SK-N-SH treated with all-trans-retinoic acid at 6 μM for 48 hours (cell line): ENCODE data around the gene SYT3.
A peak's percentile ranks its signal among the peaks of the same experiment; 100 is the strongest.

Experiments
- ATAC-seq: fragments of 200-7000 bp; cut with Tn5 transposase; 3 replicates; pipeline ENCODE4 v1.9.1; 2020; ENCODE audit warnings: mild to moderate bottlenecking, moderate library complexity
- ARNTL ChIP-seq: fragments of 450-650 bp; formaldehyde crosslinking; IDR thresholded peaks from 2 replicates; pipeline ENCODE4 v1.5.0; 2020; ENCODE audit warnings: low read depth, mild to moderate bottlenecking, moderate library complexity, borderline replicate concordance
- CSDC2 ChIP-seq: fragments of 250-450 bp; sonication (Bioruptor Pico); IDR thresholded peaks from 2 replicates; pipeline ENCODE4 v1.5.0; 2020; ENCODE audit warnings: mild to moderate bottlenecking, moderate library complexity
- ESRRG ChIP-seq: fragments of 250-450 bp; sonication (Bioruptor Pico); IDR thresholded peaks from 2 replicates; pipeline ENCODE4 v1.6.1; 2021; ENCODE audit warnings: mild to moderate bottlenecking
- ISL1 ChIP-seq: fragments of 250-450 bp; sonication (Bioruptor Pico); IDR thresholded peaks from 2 replicates; pipeline ENCODE4 v2.1.2; 2022; ENCODE audit warnings: mild to moderate bottlenecking, moderate library complexity
- OSR1 ChIP-seq: fragments of 250-450 bp; sonication (Bioruptor Pico); IDR thresholded peaks from 2 replicates; pipeline ENCODE4 v1.8.0; 2022; ENCODE audit warnings: moderate library complexity, mild to moderate bottlenecking, inconsistent platforms
- PPARA ChIP-seq: fragments of 250-450 bp; sonication (Bioruptor Pico); IDR thresholded peaks from 2 replicates; pipeline ENCODE4 v1.5.0; 2020; ENCODE audit warnings: mild to moderate bottlenecking, borderline replicate concordance
- RARB ChIP-seq: fragments of 250-450 bp; sonication (Bioruptor Pico); IDR thresholded peaks from 2 replicates; pipeline ENCODE4 v1.8.0; 2021; ENCODE audit warnings: mild to moderate bottlenecking, moderate library complexity
- TCF4 ChIP-seq: fragments of 250-450 bp; sonication (Bioruptor Pico); IDR thresholded peaks from 2 replicates; pipeline ENCODE4 v1.8.0; 2021; ENCODE audit warnings: mild to moderate bottlenecking, moderate library complexity, borderline replicate concordance
- ZFP3 ChIP-seq: fragments of 250-450 bp; sonication (Bioruptor Pico); IDR thresholded peaks from 2 replicates; pipeline ENCODE4 v1.5.0; 2020; ENCODE audit warnings: mild to moderate bottlenecking, moderate library complexity
- ZFP30 ChIP-seq: fragments of 450-650 bp; formaldehyde crosslinking; IDR thresholded peaks from 2 replicates; pipeline ENCODE4 v1.5.0; 2022; ENCODE audit warnings: mild to moderate bottlenecking, moderate library complexity
- ZNF70 ChIP-seq: fragments of 450-650 bp; formaldehyde crosslinking; IDR thresholded peaks from 2 replicates; pipeline ENCODE4 v1.5.0; 2020; ENCODE audit warnings: mild to moderate bottlenecking, moderate library complexity
- ZNF8 ChIP-seq: fragments of 450-650 bp; formaldehyde crosslinking; IDR thresholded peaks from 2 replicates; pipeline ENCODE4 v1.5.0; 2020; ENCODE audit warnings: mild to moderate bottlenecking, moderate library complexity
- TF ChIP-seq, protein P1 (sequence below): fragments of 250-450 bp; sonication (Bioruptor Pico); IDR thresholded peaks from 2 replicates; pipeline ENCODE4 v1.5.1; 2021; ENCODE audit warnings: mild to moderate bottlenecking, moderate library complexity
- TF ChIP-seq, protein P2 (sequence below): fragments of 250-450 bp; sonication (Bioruptor Pico); IDR thresholded peaks from 2 replicates; pipeline ENCODE4 v1.5.1; 2020; ENCODE audit warnings: low read depth, mild to moderate bottlenecking, moderate library complexity
- TF ChIP-seq, protein P3 (sequence below): fragments of 250-450 bp; sonication (Bioruptor Pico); IDR thresholded peaks from 2 replicates; pipeline ENCODE4 v1.8.0; 2020; ENCODE audit warnings: mild to moderate bottlenecking, moderate library complexity, borderline replicate concordance
- TF ChIP-seq, protein P4 (sequence below): fragments of 250-450 bp; sonication (Bioruptor Pico); IDR thresholded peaks from 2 replicates; pipeline ENCODE4 v1.8.0; 2021; ENCODE audit warnings: low read depth, mild to moderate bottlenecking, moderate library complexity, borderline replicate concordance
- TF ChIP-seq, protein P5 (sequence below): fragments of 250-450 bp; sonication (Bioruptor Pico); IDR thresholded peaks from 2 replicates; pipeline ENCODE4 v1.5.0; 2020; ENCODE audit warnings: mild to moderate bottlenecking, moderate library complexity

Gene SYT3

DNA sequence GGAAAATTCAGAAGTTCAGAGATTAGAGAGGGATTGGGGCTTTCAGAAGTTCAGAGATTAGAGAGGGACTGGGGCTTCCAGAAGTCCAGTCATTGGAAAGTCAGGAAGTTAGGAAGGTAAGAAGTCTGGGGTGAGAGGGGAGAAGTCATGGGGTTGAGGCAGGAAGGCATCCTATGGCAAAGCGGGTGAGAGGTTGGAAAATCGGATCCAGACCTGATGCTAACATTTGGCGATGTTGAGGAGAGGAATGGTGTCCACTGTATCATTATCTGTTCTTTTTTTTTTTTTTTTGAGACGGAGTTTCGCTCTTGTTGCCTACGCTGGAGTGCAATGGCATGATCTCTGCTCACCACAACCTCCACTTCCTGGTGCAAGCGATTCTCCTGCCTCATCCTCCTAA lies 11.1 kb downstream of the SYT3 start (continued):
- TF ChIP-seq, protein P1, sequence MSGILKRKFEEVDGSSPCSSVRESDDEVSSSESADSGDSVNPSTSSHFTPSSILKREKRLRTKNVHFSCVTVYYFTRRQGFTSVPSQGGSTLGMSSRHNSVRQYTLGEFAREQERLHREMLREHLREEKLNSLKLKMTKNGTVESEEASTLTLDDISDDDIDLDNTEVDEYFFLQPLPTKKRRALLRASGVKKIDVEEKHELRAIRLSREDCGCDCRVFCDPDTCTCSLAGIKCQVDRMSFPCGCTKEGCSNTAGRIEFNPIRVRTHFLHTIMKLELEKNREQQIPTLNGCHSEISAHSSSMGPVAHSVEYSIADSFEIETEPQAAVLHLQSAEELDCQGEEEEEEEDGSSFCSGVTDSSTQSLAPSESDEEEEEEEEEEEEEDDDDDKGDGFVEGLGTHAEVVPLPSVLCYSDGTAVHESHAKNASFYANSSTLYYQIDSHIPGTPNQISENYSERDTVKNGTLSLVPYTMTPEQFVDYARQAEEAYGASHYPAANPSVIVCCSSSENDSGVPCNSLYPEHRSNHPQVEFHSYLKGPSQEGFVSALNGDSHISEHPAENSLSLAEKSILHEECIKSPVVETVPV (CRISPR knock-in tag) = no peak
- TF ChIP-seq ISL1 = no peak
- TF ChIP-seq RARB = no peak
- TF ChIP-seq ZNF8 (CRISPR knock-in tag) = no peak

DNA sequence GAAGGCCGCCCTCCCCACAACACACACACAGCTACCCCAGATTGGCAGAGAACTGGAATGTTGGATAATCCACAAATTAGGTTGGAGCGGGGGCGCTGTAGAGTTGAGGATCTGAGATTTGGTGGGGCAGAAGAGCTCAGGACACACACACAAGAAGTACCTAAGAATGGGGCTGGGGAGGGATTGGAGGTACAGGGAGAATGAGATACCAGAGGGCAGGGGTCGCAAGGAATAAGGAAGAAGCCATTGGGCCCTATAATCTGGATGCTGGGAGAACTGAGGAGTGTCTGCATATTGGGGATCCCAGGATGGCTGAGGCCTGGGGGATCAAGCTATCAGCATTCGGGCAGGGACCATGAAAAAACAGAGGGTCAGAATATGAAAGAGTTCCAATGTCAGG lies 11.5 kb downstream of the SYT3 start:
- ATAC-seq = no peak
- TF ChIP-seq, protein P2, sequence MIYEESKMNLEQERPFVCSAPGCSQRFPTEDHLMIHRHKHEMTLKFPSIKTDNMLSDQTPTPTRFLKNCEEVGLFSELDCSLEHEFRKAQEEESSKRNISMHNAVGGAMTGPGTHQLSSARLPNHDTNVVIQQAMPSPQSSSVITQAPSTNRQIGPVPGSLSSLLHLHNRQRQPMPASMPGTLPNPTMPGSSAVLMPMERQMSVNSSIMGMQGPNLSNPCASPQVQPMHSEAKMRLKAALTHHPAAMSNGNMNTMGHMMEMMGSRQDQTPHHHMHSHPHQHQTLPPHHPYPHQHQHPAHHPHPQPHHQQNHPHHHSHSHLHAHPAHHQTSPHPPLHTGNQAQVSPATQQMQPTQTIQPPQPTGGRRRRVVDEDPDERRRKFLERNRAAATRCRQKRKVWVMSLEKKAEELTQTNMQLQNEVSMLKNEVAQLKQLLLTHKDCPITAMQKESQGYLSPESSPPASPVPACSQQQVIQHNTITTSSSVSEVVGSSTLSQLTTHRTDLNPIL = no peak
- TF ChIP-seq, protein P3, sequence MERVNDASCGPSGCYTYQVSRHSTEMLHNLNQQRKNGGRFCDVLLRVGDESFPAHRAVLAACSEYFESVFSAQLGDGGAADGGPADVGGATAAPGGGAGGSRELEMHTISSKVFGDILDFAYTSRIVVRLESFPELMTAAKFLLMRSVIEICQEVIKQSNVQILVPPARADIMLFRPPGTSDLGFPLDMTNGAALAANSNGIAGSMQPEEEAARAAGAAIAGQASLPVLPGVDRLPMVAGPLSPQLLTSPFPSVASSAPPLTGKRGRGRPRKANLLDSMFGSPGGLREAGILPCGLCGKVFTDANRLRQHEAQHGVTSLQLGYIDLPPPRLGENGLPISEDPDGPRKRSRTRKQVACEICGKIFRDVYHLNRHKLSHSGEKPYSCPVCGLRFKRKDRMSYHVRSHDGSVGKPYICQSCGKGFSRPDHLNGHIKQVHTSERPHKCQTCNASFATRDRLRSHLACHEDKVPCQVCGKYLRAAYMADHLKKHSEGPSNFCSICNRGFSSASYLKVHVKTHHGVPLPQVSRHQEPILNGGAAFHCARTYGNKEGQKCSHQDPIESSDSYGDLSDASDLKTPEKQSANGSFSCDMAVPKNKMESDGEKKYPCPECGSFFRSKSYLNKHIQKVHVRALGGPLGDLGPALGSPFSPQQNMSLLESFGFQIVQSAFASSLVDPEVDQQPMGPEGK (CRISPR knock-in tag) = no peak
- TF ChIP-seq, protein P4, sequence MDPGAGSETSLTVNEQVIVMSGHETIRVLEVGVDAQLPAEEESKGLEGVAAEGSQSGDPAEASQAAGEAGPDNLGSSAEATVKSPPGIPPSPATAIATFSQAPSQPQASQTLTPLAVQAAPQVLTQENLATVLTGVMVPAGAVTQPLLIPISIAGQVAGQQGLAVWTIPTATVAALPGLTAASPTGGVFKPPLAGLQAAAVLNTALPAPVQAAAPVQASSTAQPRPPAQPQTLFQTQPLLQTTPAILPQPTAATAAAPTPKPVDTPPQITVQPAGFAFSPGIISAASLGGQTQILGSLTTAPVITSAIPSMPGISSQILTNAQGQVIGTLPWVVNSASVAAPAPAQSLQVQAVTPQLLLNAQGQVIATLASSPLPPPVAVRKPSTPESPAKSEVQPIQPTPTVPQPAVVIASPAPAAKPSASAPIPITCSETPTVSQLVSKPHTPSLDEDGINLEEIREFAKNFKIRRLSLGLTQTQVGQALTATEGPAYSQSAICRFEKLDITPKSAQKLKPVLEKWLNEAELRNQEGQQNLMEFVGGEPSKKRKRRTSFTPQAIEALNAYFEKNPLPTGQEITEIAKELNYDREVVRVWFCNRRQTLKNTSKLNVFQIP (CRISPR knock-in tag) = no peak

DNA sequence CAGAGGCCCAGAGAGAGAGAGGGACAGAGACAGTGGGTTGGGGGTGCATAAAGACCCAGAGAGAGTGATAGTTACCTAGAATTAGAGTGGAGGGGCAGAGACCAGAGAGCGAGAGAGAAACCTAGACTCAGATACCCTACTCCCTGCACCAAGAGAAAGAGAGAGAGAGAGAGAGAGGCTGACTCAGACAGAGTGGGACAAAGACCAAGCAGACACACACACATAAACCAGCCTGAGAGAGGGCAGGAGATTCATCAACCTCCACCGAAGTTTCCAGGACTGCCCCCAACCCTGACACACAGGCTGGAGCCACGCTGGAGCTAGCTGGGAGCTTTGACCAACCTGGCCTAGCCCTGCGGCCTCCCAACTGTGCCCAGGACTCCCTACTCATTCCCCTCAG lies 12.9 kb downstream of the SYT3 start:
- TF ChIP-seq RARB (no peak), ZFP3 (CRISPR knock-in tag) (no peak), ZNF8 (CRISPR knock-in tag) (no peak), TCF4 (CRISPR knock-in tag) (no peak), ZFP30 (no peak), OSR1 (CRISPR knock-in tag) (no peak), ZNF70 (CRISPR knock-in tag) (no peak), CSDC2 (no peak), ESRRG (CRISPR knock-in tag) (no peak)
- TF ChIP-seq, protein P2 = no peak
- TF ChIP-seq, protein P5, sequence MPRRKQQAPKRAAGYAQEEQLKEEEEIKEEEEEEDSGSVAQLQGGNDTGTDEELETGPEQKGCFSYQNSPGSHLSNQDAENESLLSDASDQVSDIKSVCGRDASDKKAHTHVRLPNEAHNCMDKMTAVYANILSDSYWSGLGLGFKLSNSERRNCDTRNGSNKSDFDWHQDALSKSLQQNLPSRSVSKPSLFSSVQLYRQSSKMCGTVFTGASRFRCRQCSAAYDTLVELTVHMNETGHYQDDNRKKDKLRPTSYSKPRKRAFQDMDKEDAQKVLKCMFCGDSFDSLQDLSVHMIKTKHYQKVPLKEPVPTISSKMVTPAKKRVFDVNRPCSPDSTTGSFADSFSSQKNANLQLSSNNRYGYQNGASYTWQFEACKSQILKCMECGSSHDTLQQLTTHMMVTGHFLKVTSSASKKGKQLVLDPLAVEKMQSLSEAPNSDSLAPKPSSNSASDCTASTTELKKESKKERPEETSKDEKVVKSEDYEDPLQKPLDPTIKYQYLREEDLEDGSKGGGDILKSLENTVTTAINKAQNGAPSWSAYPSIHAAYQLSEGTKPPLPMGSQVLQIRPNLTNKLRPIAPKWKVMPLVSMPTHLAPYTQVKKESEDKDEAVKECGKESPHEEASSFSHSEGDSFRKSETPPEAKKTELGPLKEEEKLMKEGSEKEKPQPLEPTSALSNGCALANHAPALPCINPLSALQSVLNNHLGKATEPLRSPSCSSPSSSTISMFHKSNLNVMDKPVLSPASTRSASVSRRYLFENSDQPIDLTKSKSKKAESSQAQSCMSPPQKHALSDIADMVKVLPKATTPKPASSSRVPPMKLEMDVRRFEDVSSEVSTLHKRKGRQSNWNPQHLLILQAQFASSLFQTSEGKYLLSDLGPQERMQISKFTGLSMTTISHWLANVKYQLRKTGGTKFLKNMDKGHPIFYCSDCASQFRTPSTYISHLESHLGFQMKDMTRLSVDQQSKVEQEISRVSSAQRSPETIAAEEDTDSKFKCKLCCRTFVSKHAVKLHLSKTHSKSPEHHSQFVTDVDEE = no peak
- TF ChIP-seq, protein P4 (CRISPR knock-in tag) = no peak
- ATAC-seq = peak; percentile 30; the same call in 2 of the 3 replicates

DNA sequence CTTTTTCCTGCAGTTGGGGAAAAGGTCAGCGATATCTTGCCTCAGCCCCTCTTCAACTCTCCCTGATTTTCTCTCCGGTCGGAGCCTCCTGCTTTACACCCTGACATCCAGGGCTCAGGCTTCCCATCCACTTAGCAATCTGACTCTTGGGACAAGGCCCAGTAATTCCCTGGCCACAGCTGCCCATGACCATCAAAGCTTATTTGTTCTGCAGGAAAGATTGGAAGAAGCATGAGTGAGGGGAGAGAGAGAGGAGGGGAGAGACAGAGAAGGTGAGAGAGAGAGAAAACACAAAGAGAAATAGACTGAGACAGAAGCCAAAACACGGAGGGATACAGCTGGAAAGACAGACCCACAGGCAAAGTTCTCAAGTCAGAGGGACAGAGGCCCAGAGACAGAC lies 13.7 kb downstream of the SYT3 start:
- ATAC-seq = no peak
- TF ChIP-seq ZNF8 (CRISPR knock-in tag) = no peak
- TF ChIP-seq, protein P2 = no peak
- TF ChIP-seq ARNTL = no peak
- TF ChIP-seq OSR1 (CRISPR knock-in tag) = no peak
- no peak for TF ChIP-seq PPARA (CRISPR knock-in tag)
